SU-DHL-6 (cell line): ENCODE results near the gene DOCK1.

Experiments
- CTCF ChIP-seq: fragments of 200-600 bp; sonication (generic); IDR thresholded peaks from one replicate; pipeline ENCODE4 v1.5.1; 2017; ENCODE audit warnings: antibody characterized with exemption, mild to moderate bottlenecking, low read length, moderate library complexity; ENCODE audit not compliant: insufficient read depth, poor library complexity, severe bottlenecking
- EZH2phosphoT487 ChIP-seq: fragments of 200-600 bp; sonication (generic), shearing (Covaris generic); conservative IDR thresholded peaks from 2 replicates; pipeline ENCODE4 v1.6.1; 2018; ENCODE audit warnings: mild to moderate bottlenecking, antibody characterized with exemption, low read length, moderate library complexity, mixed read lengths

- no peak for TF ChIP-seq CTCF
- no peak for TF ChIP-seq EZH2phosphoT487
Measured at GRCh38 chr10:127216786-127217185, 311.6 kb downstream of the DOCK1 start.
